ENCODE data around the gene CCDC136.

CCDC136 gene

DNA sequence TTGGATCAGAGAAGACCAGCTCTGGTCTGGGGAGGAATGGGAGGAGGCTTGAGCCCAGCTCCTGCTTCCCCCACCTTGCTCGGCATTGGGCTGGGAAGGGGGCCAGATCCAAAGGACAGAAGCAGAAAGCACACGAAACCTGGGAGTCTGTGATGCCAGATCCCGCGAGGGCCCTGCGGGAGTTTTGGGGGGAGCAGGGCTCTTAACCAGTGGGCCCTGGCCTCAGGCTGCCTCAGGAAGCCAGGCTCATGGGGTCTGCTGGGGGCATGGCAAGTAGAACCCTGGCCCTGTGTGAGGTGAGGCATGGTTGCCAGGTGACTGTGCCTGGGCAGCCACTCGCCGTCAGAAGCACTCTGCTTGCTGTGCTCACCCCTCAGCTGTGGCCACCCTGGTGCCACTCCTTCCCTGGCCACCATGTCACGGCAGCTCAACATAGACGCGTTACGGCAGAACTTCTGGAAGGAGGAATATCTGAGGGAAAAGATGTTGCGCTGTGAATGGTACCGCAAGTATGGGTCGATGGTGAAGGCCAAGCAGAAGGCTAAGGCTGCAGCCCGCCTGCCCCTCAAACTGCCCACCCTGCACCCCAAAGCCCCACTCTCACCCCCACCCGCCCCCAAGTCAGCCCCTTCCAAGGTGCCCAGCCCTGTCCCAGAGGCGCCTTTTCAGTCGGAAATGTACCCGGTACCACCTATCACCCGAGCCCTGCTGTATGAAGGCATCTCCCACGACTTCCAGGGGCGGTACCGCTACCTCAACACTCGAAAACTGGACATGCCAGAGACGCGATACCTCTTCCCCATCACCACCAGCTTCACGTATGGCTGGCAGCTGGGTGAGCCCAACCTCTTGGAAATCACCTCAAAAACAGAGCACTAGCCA is 74.5 kb downstream of the CCDC136 start:
- DNase-seq, result no peak

GRCh38 chr7:128867241-128867640 is 75.5 kb downstream of the CCDC136 start:
- DNase-seq, result no peak

DNA sequence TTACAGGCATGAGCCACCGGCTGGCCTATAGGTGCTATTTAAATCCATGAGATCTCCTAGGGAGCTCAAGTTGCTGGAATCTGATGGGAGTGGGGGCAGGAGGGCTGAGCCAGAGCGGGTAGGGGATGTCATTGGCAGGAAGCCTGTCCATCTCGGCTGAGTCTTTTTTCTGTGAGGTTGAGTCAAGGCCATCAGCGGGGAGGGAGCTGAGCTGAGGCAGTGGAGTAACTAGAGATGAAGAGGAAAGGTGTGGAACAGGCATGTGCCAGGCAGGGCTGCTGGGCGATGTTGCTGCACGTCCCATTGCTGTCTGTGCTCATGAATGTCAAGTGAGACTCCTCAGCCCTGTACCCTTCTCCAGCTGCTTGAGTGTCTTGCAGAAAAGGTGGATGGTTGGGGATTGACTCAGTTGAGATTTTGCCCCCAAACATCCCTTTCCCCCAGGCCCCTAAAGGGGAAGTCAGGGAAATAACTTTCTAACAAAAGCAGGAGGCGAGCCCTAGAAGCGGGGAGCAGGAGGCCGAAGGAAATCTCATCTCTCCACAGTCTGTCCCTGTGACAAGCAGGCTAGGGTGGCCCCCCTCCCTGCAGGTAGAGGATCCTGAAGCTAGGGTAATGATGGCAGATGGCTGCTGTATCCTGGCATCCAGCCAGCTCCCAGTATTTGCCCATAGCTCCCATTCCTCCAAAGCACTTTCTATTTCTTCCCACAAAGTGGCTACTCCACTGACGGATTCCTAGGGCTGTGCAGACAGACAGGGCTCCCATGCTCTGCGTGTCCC is 76.3 kb downstream of the CCDC136 start:
- DNase-seq, result no peak

GRCh38 chr7:128868624-128869137 is 76.9 kb downstream of the CCDC136 start:
- no peak for DNase-seq

- peak; percentile 37 for DNase-seq
Measured at GRCh38 chr7:128869138-128869943, 77.6 kb downstream of the CCDC136 start.

GRCh38 chr7:128869944-128870285 is 78.1 kb downstream of the CCDC136 start:
- DNase-seq, result no peak

GRCh38 chr7:128871050-128871449 is 79.3 kb downstream of the CCDC136 start:
- no peak for DNase-seq
